Fibroblast of lung (primary cell): Measurements from ENCODE around the gene CRADD. TPM values are rescaled to one million over a fixed set of nuclear protein-coding genes. Genes with fewer than 3 reads are reported as not detected.

Experiments
- DNase-seq, 2 donors: peaks; one replicate each; pipeline versions ENCODE4 v3.0.0 to v3.0.0-alpha.2; 2010; ENCODE audit warnings: low read depth in 2 of 2
- H2AFZ ChIP-seq: 2 replicates; pipeline ENCODE4 v1.5.1; 2012; ENCODE audit warnings: low read length, control low read depth, inconsistent platforms
- H3K27ac ChIP-seq: 2 replicates; pipeline ENCODE4 v1.5.1; 2011; ENCODE audit warnings: low read length, control low read depth; ENCODE audit not compliant: insufficient read depth
- H3K27me3 ChIP-seq: 2 replicates; pipeline ENCODE4 v1.5.1; 2011; ENCODE audit warnings: mild to moderate bottlenecking, low read length; ENCODE audit not compliant: control insufficient read depth, insufficient read depth
- H3K36me3 ChIP-seq: 2 replicates; pipeline ENCODE4 v1.5.1; 2011; ENCODE audit warnings: low read length; ENCODE audit not compliant: control insufficient read depth, insufficient read depth
- H3K4me1 ChIP-seq: 2 replicates; pipeline ENCODE4 v1.5.1; 2011; ENCODE audit warnings: low read length; ENCODE audit not compliant: control insufficient read depth, insufficient read depth; ENCODE audit errors: extremely low read depth
- H3K4me2 ChIP-seq: 2 replicates; pipeline ENCODE4 v1.5.1; 2011; ENCODE audit warnings: low read length, control low read depth; ENCODE audit not compliant: insufficient read depth; ENCODE audit errors: extremely low read depth
- H3K4me3 ChIP-seq, 4 experiments: fragments of 200-600 bp in 1 of 4; sonication (generic) in 1 of 4; replicated peaks in 1 of 4; 2 replicates each; pipeline ENCODE4 v1.5.1; 2011 to 2016; ENCODE audit warnings: low read length in 4 of 4, low read depth in 3 of 4, mild to moderate bottlenecking in 3 of 4, control low read depth in 2 of 4, inconsistent platforms in 1 of 4, mixed read lengths in 1 of 4; ENCODE audit not compliant: insufficient read depth in 1 of 4; ENCODE audit errors: control extremely low read depth in 1 of 4
- H3K79me2 ChIP-seq: 2 replicates; pipeline ENCODE4 v1.5.1; 2012; ENCODE audit warnings: mild to moderate bottlenecking, low read length, inconsistent platforms; ENCODE audit not compliant: control insufficient read depth, insufficient read depth
- H3K9ac ChIP-seq: 2 replicates; pipeline ENCODE4 v1.5.1; 2011; ENCODE audit warnings: mild to moderate bottlenecking, low read length, control low read depth; ENCODE audit not compliant: insufficient read depth
- H3K9me3 ChIP-seq: 2 replicates; pipeline ENCODE4 v1.5.1; 2012; ENCODE audit warnings: low read depth, low read length; ENCODE audit not compliant: control insufficient read depth, insufficient read depth
- H4K20me1 ChIP-seq: 2 replicates; pipeline ENCODE4 v1.5.1; 2011; ENCODE audit warnings: low read length; ENCODE audit not compliant: control insufficient read depth, insufficient read depth; ENCODE audit errors: extremely low read depth
- EZH2 ChIP-seq: IDR thresholded peaks from 2 replicates; pipeline ENCODE4 v1.5.1; 2012; ENCODE audit warnings: low read length, control low read depth, mild to moderate bottlenecking; ENCODE audit errors: missing control alignments
- polyA plus RNA-seq, 2 donors: library from polyadenylated mRNA; depleted of rRNA in 1 of 2; stranded (reverse) in 1 of 2; unstranded in 1 of 2; fragments of >200 nt; gene quantifications; 2 replicates each; pipeline ENCODE4 v1.2.1, GENCODE V29; 2011 to 2012; ENCODE audit warnings: missing spikeins in 1 of 2
- total RNA-seq: library from RNA; depleted of rRNA; stranded (reverse); fragments of >200 nt; gene quantifications from 2 replicates; pipeline ENCODE4 v1.2.1, GENCODE V29; 2014
- TF ChIP-seq, protein P1 (sequence below), 2 donors: IDR thresholded peaks in 1 of 2; conservative IDR thresholded peaks in 1 of 2; 1 replicate in 1 of 2; 2 replicates in 1 of 2; pipeline ENCODE4 v1.5.1; 2011 to 2012; ENCODE audit warnings: low read length in 2 of 2, control low read depth in 1 of 2, inconsistent platforms in 1 of 2, low read depth in 1 of 2, mild to moderate bottlenecking in 1 of 2

CRADD gene
- total and polyA plus RNA-seq, 2 donors (not counting 1 experiment from before 2014, with no cell fraction given): 13.5 to 21.1 TPM

DNA sequence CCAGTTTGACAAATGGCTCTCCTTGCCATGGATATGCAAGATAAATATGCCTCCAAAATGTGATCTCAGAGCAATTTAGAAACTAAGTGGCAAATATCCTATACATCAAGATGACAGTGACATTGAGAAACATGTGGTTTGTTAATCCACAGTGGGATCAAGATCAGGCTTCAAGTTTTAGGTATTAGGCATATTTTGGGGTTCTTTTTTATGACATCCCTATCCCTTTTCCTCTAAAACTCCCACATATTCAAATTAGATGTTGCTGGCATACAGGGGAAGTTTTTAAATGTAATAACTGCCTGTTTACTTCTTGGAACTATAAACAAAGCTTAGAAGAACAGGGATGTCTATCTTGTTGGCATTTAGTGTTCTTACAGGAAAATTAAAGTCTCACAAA lies 179.4 kb downstream of the CRADD start:
- Histone ChIP-seq H3K4me1 (peaks cover 3% of the 10 kb centered on the region), H3K4me3 (no peak overlapping the region), H3K79me2 (no peaks in the 10 kb centered on the region), H3K9ac (no peak overlapping the region), H3K27ac (no peak overlapping the region), H3K27me3 (no peaks in the 10 kb centered on the region), H2AFZ (no peak overlapping the region), H3K36me3 (no peaks in the 10 kb centered on the region), H4K20me1 (no peaks in the 10 kb centered on the region), H3K4me2 (no peak overlapping the region), H3K9me3 (no peaks in the 10 kb centered on the region)
- DNase-seq: no peak
- no peak for TF ChIP-seq EZH2
- TF ChIP-seq, protein P1, sequence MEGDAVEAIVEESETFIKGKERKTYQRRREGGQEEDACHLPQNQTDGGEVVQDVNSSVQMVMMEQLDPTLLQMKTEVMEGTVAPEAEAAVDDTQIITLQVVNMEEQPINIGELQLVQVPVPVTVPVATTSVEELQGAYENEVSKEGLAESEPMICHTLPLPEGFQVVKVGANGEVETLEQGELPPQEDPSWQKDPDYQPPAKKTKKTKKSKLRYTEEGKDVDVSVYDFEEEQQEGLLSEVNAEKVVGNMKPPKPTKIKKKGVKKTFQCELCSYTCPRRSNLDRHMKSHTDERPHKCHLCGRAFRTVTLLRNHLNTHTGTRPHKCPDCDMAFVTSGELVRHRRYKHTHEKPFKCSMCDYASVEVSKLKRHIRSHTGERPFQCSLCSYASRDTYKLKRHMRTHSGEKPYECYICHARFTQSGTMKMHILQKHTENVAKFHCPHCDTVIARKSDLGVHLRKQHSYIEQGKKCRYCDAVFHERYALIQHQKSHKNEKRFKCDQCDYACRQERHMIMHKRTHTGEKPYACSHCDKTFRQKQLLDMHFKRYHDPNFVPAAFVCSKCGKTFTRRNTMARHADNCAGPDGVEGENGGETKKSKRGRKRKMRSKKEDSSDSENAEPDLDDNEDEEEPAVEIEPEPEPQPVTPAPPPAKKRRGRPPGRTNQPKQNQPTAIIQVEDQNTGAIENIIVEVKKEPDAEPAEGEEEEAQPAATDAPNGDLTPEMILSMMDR (conservative IDR thresholded peaks at IDR 0.05 in 1 of 2, IDR thresholded peaks at IDR 0.05 in 1 of 2; ENCODE audit: low read depth in 1 of 2, low read length in 2 of 2): no peak

DNA sequence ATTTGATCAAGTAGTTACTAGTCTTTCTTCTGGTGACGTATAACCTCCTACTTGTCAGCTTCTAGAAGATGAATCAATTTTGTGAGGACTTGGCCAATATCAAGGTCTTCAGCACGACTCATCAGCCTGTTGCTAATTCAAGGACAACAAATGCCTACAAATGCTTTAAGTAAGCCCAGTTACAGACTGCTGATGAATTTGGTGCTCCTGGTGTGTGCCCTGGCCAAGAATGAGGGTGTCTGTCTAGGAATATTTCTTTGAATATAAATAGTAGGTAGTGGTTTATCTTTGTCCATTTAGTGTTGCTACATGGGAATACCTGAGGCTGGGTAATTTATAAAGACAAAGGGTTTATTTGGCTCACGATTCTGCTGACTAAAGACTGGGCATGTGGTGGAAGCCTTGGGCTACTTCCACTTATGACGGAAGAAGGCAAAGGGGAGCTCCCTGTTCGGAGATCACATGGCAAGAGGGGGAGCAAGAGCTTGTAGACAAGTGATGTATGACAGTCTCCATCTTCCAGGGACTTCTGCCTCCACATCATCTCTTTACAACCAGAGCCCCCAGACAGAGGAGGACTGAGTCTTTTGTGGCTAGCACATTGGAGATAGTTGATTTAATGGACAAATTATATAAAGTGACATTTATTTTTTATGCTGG lies 180.2 kb downstream of the CRADD start:
- no peak overlapping the region for H2AFZ ChIP-seq
- no peak overlapping the region for H3K4me2 ChIP-seq
- no peak overlapping the region for H3K27ac ChIP-seq
- peaks cover 3% of the 10 kb centered on the region for H3K4me1 ChIP-seq
- peak; percentile 40 to 55 for DNase-seq
- H3K4me3 ChIP-seq: no peak overlapping the region
- H3K36me3 ChIP-seq: no peaks in the 10 kb centered on the region
- H3K27me3 ChIP-seq: no peaks in the 10 kb centered on the region
- no peak for TF ChIP-seq EZH2
- TF ChIP-seq, protein P1 (conservative IDR thresholded peaks at IDR 0.05 in 1 of 2, IDR thresholded peaks at IDR 0.05 in 1 of 2; ENCODE audit: low read depth in 1 of 2, low read length in 2 of 2): no peak
- H3K79me2 ChIP-seq: no peaks in the 10 kb centered on the region
- no peak overlapping the region for H3K9ac ChIP-seq
- H3K9me3 ChIP-seq: no peaks in the 10 kb centered on the region
- no peaks in the 10 kb centered on the region for H4K20me1 ChIP-seq

DNA sequence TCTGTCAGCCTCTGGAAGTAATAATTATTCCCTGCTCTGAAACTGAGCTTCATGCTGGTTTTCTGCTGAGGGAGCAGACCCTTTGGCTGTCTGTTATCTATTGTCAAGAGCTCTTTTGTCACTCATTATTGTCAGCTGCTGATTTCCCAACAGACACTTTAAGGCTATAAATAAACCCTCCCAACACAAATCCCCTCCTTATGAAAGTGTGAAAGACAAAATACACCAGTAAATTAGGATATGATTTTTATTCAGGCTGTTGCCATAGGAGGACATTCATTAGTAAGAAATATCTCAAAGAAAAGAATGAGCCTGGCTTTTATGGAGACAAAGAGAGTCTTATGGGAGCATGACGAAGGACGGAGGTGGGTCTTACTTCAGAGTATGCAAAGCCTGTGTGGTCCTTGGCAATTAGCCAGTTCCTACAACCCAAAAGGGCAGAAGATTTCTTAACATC lies 180.8 kb downstream of the CRADD start:
- Histone ChIP-seq H3K79me2 (no peaks in the 10 kb centered on the region), H3K27me3 (no peaks in the 10 kb centered on the region), H3K4me2 (no peak overlapping the region), H4K20me1 (no peaks in the 10 kb centered on the region), H2AFZ (no peak overlapping the region), H3K4me1 (peaks cover 3% of the 10 kb centered on the region), H3K4me3 (no peak overlapping the region), H3K9me3 (no peaks in the 10 kb centered on the region), H3K36me3 (no peaks in the 10 kb centered on the region), H3K9ac (no peak overlapping the region), H3K27ac (no peak overlapping the region)
- DNase-seq: no peak
- TF ChIP-seq, protein P1 (conservative IDR thresholded peaks at IDR 0.05 in 1 of 2, IDR thresholded peaks at IDR 0.05 in 1 of 2; ENCODE audit: low read depth in 1 of 2, low read length in 2 of 2): no peak
- no peak for TF ChIP-seq EZH2
